ENCODE data around the gene TNPO2. TPM values are rescaled to one million over a fixed set of nuclear protein-coding genes. Genes with fewer than 3 reads are reported as not detected.

TNPO2 gene
- total and polyA plus RNA-seq, 2 of the 13 experiments (the other 11 are each of a cell fraction or from before 2014, with no cell fraction given) = 31.7 to 61.0 TPM

DNA sequence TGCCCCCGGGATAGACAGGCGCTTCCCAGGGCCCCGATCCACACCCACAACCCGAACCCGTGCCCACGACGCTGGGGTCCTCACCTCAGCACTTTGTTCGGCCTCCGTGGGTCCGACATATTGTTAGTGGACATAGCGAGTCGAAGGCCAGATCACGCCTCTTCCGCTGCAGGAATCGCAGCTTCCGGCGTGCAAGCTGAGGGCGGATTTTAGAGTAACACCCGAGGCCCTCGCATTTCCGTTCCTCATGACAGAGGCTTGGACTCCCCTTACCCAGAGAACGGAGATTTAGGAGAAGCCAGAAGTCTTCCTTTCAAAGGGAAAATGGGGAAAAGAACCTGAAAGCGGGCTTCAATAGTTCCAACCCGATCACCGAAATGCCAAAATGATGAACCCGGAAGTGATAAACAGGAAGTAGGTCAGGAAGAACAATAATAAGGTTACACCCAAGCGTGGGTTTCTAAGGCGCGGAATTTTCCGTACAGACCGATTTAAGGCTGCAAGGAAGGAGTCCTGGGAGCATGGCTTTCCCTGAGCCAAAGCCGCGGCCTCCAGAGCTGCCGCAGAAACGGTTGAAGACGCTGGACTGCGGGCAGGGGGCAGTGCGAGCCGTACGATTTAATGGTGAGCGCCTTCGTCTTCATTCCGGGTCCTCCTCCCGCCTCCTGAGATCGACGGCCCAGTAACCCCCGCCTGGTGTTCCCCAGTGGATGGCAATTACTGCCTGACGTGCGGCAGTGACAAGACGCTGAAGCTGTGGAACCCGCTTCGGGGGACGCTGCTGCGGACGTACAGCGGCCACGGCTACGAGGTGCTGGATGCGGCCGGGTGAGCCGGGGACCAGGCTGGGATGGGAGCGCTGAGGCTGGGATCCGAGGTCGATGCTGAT lies 54.2 kb downstream of the TNPO2 start (continued):
- TF ChIP-seq CEBPG (CRISPR knock-in tag; IDR thresholded peaks at IDR 0.05) = no peak
- no peak for TF ChIP-seq CBX1 (IDR thresholded peaks at IDR 0.05; ENCODE audit: low read depth)
- TF ChIP-seq HMG20A (CRISPR knock-in tag; IDR thresholded peaks at IDR 0.05; ENCODE audit: borderline replicate concordance) = no peak
- no peak for TF ChIP-seq SUZ12 (IDR thresholded peaks at IDR 0.05; ENCODE audit: low read depth, low read length)
- TF ChIP-seq, protein P1, sequence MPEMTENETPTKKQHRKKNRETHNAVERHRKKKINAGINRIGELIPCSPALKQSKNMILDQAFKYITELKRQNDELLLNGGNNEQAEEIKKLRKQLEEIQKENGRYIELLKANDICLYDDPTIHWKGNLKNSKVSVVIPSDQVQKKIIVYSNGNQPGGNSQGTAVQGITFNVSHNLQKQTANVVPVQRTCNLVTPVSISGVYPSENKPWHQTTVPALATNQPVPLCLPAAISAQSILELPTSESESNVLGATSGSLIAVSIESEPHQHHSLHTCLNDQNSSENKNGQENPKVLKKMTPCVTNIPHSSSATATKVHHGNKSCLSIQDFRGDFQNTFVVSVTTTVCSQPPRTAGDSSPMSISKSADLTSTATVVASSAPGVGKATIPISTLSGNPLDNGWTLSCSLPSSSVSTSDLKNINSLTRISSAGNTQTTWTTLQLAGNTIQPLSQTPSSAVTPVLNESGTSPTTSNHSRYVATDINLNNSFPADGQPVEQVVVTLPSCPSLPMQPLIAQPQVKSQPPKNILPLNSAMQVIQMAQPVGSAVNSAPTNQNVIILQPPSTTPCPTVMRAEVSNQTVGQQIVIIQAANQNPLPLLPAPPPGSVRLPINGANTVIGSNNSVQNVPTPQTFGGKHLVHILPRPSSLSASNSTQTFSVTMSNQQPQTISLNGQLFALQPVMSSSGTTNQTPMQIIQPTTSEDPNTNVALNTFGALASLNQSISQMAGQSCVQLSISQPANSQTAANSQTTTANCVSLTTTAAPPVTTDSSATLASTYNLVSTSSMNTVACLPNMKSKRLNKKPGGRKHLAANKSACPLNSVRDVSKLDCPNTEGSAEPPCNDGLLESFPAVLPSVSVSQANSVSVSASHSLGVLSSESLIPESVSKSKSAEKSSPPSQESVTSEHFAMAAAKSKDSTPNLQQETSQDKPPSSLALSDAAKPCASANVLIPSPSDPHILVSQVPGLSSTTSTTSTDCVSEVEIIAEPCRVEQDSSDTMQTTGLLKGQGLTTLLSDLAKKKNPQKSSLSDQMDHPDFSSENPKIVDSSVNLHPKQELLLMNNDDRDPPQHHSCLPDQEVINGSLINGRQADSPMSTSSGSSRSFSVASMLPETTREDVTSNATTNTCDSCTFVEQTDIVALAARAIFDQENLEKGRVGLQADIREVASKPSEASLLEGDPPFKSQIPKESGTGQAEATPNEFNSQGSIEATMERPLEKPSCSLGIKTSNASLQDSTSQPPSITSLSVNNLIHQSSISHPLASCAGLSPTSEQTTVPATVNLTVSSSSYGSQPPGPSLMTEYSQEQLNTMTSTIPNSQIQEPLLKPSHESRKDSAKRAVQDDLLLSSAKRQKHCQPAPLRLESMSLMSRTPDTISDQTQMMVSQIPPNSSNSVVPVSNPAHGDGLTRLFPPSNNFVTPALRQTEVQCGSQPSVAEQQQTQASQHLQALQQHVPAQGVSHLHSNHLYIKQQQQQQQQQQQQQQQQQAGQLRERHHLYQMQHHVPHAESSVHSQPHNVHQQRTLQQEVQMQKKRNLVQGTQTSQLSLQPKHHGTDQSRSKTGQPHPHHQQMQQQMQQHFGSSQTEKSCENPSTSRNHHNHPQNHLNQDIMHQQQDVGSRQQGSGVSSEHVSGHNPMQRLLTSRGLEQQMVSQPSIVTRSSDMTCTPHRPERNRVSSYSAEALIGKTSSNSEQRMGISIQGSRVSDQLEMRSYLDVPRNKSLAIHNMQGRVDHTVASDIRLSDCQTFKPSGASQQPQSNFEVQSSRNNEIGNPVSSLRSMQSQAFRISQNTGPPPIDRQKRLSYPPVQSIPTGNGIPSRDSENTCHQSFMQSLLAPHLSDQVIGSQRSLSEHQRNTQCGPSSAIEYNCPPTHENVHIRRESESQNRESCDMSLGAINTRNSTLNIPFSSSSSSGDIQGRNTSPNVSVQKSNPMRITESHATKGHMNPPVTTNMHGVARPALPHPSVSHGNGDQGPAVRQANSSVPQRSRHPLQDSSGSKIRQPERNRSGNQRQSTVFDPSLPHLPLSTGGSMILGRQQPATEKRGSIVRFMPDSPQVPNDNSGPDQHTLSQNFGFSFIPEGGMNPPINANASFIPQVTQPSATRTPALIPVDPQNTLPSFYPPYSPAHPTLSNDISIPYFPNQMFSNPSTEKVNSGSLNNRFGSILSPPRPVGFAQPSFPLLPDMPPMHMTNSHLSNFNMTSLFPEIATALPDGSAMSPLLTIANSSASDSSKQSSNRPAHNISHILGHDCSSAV (CRISPR knock-in tag; IDR thresholded peaks at IDR 0.05; ENCODE audit: borderline replicate concordance) = no peak
- peak; percentile 89 for TF ChIP-seq YEATS2 (CRISPR knock-in tag; IDR thresholded peaks at IDR 0.05; ENCODE audit: borderline replicate concordance)
- TF ChIP-seq ZNF619 (CRISPR knock-in tag; IDR thresholded peaks at IDR 0.05) = no peak; the same call in 1 of the 2 replicates
- TF ChIP-seq, protein P2, sequence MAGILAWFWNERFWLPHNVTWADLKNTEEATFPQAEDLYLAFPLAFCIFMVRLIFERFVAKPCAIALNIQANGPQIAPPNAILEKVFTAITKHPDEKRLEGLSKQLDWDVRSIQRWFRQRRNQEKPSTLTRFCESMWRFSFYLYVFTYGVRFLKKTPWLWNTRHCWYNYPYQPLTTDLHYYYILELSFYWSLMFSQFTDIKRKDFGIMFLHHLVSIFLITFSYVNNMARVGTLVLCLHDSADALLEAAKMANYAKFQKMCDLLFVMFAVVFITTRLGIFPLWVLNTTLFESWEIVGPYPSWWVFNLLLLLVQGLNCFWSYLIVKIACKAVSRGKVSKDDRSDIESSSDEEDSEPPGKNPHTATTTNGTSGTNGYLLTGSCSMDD (CRISPR knock-in tag; IDR thresholded peaks at IDR 0.05) = no peak; the same call in 1 of the 2 replicates
- peak; percentile 41; the same call in 1 of the 2 replicates for TF ChIP-seq MIER2 (CRISPR knock-in tag; IDR thresholded peaks at IDR 0.05)
- TF ChIP-seq SATB2 (CRISPR knock-in tag; IDR thresholded peaks at IDR 0.05) = no peak
- TF ChIP-seq DNMT3B (CRISPR knock-in tag; conservative IDR thresholded peaks at IDR 0.05) = no peak
- TF ChIP-seq PITX1 (CRISPR knock-in tag; IDR thresholded peaks at IDR 0.05) = no peak; the same call in 1 of the 2 replicates
- no peak for TF ChIP-seq ZNF468 (CRISPR knock-in tag; IDR thresholded peaks at IDR 0.05)
- TF ChIP-seq, protein P3, sequence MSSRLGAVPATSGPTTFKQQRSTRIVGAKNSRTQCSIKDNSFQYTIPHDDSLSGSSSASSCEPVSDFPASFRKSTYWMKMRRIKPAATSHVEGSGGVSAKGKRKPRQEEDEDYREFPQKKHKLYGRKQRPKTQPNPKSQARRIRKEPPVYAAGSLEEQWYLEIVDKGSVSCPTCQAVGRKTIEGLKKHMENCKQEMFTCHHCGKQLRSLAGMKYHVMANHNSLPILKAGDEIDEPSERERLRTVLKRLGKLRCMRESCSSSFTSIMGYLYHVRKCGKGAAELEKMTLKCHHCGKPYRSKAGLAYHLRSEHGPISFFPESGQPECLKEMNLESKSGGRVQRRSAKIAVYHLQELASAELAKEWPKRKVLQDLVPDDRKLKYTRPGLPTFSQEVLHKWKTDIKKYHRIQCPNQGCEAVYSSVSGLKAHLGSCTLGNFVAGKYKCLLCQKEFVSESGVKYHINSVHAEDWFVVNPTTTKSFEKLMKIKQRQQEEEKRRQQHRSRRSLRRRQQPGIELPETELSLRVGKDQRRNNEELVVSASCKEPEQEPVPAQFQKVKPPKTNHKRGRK (CRISPR knock-in tag; IDR thresholded peaks at IDR 0.05) = no peak
- no peak; the same call in 1 of the 2 replicates for TF ChIP-seq ZNF547 (CRISPR knock-in tag; IDR thresholded peaks at IDR 0.05)
- TF ChIP-seq ZNF251 (CRISPR knock-in tag; IDR thresholded peaks at IDR 0.05) = no peak
- TF ChIP-seq ZNF83 (CRISPR knock-in tag; IDR thresholded peaks at IDR 0.05; ENCODE audit: borderline replicate concordance) = no peak
- TF ChIP-seq, protein P4, sequence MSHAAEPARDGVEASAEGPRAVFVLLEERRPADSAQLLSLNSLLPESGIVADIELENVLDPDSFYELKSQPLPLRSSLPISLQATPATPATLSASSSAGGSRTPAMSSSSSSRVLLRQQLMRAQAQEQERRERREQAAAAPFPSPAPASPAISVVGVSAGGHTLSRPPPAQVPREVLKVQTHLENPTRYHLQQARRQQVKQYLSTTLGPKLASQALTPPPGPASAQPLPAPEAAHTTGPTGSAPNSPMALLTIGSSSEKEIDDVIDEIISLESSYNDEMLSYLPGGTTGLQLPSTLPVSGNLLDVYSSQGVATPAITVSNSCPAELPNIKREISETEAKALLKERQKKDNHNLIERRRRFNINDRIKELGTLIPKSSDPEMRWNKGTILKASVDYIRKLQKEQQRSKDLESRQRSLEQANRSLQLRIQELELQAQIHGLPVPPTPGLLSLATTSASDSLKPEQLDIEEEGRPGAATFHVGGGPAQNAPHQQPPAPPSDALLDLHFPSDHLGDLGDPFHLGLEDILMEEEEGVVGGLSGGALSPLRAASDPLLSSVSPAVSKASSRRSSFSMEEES (CRISPR knock-in tag; IDR thresholded peaks at IDR 0.05) = 0 out of 2 replicates have a peak, but pooled peaks have one; percentile 7
